ENCODE results near the gene ITGA4.

DNA sequence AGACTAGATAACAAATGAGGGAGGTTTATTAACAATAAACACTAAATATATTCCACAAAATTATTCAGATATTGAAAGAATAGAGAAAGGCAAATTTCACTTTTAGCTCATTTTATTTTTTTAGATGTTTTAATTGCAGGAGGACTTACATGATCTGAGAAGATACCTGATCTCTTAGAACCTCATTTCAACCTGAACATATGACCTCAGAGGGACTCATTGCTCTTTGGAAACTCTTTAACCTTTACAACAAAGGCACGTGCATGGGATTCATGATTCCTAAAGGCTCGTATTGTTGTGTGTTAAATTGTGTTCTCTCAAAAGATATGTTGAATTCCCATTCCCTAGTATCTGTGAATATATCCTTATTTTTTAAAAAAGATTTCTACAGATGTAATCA is 35.7 kb upstream of the ITGA4 start:
- TF ChIP-seq, protein P1, sequence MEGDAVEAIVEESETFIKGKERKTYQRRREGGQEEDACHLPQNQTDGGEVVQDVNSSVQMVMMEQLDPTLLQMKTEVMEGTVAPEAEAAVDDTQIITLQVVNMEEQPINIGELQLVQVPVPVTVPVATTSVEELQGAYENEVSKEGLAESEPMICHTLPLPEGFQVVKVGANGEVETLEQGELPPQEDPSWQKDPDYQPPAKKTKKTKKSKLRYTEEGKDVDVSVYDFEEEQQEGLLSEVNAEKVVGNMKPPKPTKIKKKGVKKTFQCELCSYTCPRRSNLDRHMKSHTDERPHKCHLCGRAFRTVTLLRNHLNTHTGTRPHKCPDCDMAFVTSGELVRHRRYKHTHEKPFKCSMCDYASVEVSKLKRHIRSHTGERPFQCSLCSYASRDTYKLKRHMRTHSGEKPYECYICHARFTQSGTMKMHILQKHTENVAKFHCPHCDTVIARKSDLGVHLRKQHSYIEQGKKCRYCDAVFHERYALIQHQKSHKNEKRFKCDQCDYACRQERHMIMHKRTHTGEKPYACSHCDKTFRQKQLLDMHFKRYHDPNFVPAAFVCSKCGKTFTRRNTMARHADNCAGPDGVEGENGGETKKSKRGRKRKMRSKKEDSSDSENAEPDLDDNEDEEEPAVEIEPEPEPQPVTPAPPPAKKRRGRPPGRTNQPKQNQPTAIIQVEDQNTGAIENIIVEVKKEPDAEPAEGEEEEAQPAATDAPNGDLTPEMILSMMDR (IDR thresholded peaks at IDR 0.05; ENCODE audit: insufficient read depth, low read length, poor library complexity, severe bottlenecking) = no peak
- TF ChIP-seq EZH2phosphoT487 (conservative IDR thresholded peaks at IDR 0.05; ENCODE audit: low read length) = no peak

All from SU-DHL-6 (cell line).